ENCODE measurements around the gene COMMD3. TPM values are rescaled to one million over a fixed set of nuclear protein-coding genes. Genes with fewer than 3 reads are reported as not detected.

Gene COMMD3
- total RNA-seq, 1 experiment from 2014 or later = 2.6 TPM

DNA sequence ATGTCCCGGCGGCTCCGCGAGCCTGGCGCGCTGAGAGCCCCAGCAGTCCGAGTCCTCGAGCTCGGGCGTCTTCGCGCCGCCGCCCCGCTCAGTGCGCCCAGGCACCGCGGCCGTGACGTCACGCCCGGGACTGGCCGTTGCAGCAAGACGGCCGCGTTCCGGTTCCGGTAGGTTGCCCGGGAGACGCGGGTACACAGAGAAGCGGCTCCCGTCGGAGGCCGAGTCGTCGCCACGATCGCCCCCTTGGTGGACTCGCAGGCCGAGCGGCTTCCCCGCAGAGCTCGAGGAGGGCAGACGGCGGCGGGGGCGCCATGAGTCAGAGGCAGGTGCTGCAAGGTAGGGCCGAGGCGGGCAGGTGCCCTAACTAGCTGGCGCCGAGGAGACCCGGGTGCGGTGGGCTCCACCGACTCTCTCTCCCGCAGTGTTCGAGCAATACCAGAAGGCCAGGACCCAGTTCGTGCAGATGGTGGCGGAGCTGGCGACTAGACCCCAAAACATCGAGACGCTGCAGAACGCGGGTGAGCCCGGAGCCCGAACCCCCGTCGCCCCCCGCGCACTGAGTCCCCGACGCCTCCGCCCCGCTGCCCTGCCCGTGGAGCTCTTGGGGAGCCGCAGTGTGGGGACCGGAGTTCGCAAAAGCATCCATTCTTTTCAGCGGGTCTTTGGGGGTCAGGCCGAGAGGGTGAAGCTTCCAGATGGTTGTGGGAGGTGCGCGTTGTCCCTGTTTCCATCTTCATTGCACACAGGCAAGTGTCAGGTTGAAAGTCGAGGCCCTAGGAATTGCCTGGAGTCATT is 29.3 kb downstream of the COMMD3 start, which contains the start of gene SPAG6 (continued):
- TF ChIP-seq, protein P1, sequence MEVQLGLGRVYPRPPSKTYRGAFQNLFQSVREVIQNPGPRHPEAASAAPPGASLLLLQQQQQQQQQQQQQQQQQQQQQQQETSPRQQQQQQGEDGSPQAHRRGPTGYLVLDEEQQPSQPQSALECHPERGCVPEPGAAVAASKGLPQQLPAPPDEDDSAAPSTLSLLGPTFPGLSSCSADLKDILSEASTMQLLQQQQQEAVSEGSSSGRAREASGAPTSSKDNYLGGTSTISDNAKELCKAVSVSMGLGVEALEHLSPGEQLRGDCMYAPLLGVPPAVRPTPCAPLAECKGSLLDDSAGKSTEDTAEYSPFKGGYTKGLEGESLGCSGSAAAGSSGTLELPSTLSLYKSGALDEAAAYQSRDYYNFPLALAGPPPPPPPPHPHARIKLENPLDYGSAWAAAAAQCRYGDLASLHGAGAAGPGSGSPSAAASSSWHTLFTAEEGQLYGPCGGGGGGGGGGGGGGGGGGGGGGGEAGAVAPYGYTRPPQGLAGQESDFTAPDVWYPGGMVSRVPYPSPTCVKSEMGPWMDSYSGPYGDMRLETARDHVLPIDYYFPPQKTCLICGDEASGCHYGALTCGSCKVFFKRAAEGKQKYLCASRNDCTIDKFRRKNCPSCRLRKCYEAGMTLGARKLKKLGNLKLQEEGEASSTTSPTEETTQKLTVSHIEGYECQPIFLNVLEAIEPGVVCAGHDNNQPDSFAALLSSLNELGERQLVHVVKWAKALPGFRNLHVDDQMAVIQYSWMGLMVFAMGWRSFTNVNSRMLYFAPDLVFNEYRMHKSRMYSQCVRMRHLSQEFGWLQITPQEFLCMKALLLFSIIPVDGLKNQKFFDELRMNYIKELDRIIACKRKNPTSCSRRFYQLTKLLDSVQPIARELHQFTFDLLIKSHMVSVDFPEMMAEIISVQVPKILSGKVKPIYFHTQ (CRISPR knock-in tag; IDR thresholded peaks at IDR 0.05) = no peak
- no peak for TF ChIP-seq ZNF423 (CRISPR knock-in tag; IDR thresholded peaks at IDR 0.05)
- TF ChIP-seq FOXP4 (CRISPR knock-in tag; IDR thresholded peaks at IDR 0.05) = no peak; the same call in 1 of the 2 replicates
- TF ChIP-seq SOX15 (CRISPR knock-in tag; IDR thresholded peaks at IDR 0.05) = no peak
- TF ChIP-seq, protein P2, sequence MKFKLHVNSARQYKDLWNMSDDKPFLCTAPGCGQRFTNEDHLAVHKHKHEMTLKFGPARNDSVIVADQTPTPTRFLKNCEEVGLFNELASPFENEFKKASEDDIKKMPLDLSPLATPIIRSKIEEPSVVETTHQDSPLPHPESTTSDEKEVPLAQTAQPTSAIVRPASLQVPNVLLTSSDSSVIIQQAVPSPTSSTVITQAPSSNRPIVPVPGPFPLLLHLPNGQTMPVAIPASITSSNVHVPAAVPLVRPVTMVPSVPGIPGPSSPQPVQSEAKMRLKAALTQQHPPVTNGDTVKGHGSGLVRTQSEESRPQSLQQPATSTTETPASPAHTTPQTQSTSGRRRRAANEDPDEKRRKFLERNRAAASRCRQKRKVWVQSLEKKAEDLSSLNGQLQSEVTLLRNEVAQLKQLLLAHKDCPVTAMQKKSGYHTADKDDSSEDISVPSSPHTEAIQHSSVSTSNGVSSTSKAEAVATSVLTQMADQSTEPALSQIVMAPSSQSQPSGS (CRISPR knock-in tag; IDR thresholded peaks at IDR 0.05; ENCODE audit: borderline replicate concordance, low read depth) = no peak
- TF ChIP-seq, protein P3, sequence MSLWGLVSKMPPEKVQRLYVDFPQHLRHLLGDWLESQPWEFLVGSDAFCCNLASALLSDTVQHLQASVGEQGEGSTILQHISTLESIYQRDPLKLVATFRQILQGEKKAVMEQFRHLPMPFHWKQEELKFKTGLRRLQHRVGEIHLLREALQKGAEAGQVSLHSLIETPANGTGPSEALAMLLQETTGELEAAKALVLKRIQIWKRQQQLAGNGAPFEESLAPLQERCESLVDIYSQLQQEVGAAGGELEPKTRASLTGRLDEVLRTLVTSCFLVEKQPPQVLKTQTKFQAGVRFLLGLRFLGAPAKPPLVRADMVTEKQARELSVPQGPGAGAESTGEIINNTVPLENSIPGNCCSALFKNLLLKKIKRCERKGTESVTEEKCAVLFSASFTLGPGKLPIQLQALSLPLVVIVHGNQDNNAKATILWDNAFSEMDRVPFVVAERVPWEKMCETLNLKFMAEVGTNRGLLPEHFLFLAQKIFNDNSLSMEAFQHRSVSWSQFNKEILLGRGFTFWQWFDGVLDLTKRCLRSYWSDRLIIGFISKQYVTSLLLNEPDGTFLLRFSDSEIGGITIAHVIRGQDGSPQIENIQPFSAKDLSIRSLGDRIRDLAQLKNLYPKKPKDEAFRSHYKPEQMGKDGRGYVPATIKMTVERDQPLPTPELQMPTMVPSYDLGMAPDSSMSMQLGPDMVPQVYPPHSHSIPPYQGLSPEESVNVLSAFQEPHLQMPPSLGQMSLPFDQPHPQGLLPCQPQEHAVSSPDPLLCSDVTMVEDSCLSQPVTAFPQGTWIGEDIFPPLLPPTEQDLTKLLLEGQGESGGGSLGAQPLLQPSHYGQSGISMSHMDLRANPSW (CRISPR knock-in tag; conservative IDR thresholded peaks at IDR 0.05; ENCODE audit: low read depth) = no peak
- no peak for TF ChIP-seq MXD4 (CRISPR knock-in tag; IDR thresholded peaks at IDR 0.05; ENCODE audit: borderline replicate concordance)
- no peak for TF ChIP-seq CDX4 (CRISPR knock-in tag; IDR thresholded peaks at IDR 0.05; ENCODE audit: borderline replicate concordance)
- peak; percentile 76; the same call in 1 of the 2 replicates for TF ChIP-seq ARID4B (CRISPR knock-in tag; IDR thresholded peaks at IDR 0.05; ENCODE audit: borderline replicate concordance)
- no peak for TF ChIP-seq SMAD4 (CRISPR knock-in tag; IDR thresholded peaks at IDR 0.05)
